G401 (cell line): ENCODE data around the gene URI1. TPM values are rescaled to one million over a fixed set of nuclear protein-coding genes. Genes with fewer than 3 reads are reported as not detected.

Experiments used
- DNase-seq: peaks from one replicate; pipeline ENCODE4 v3.0.0-alpha.2; 2015; ENCODE audit warnings: low spot score
- in situ Hi-C: cut with HindIII; loops from 2 replicates; pipeline ENCODE4 v1.10.0; 2016; ENCODE audit warnings: low sequenced_read_pairs, mixed read lengths
- total RNA-seq: library from RNA; depleted of rRNA; stranded (reverse); fragments of >200 nt; shearing (Covaris generic); gene quantifications from 2 replicates; pipeline ENCODE4 v1.2.3, GENCODE V29; 2014

Gene URI1
- total RNA-seq, 1 experiment from 2014 or later, result 56.5 TPM

DNA sequence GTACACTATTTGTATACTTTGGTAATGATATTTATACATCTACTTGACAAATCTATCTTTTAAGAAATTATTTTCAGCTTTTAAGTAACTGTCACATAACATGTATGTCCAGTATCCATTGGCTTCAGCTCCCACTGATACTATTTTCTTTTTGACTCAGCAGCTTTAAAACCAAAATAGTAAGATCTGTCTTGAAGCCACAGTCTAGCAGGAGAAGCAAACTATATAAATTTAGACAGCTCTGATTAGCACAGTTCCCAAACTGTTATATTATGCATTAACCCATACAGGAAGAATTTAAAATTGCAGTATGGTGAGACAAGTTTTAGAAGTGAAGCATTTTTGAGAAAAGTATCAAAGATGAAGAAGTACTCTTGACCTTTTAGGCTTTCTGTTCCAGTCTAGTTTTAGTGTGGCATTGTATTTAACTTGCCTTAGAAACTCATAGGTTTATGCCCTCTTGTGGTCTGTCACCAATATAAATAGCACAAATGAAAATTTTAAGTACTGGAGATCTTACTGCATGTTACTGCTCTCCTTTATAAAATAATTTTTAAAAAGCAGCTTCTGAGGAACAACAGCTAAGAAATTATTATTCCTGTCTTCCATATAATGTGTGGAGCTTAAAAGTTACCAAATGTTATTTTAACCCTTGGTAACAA lies 24.7 kb downstream of the URI1 start:
- in situ Hi-C loops, result no loop called here
- DNase-seq, result peak; percentile 42

DNA sequence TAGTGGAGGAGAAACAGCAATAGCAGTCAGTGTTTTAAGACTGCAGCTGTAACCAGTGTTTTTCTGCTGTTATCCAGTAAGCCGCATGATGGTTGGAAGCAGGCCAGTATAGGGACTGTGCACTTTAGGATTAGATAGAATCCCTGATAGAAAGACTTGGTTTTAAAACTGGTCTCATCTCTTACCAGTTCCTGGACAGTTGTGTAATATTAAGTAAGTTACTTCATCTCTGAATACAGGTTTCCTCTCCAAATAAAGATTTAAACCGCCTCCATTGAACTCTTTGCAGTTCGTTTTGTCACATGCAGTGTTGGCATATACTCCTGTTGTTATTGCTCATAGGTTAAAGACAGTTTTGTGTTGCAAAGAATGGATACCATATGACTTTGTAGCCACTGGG lies 25.6 kb downstream of the URI1 start:
- DNase-seq, result no peak
- in situ Hi-C loops, result no loop called here

DNA sequence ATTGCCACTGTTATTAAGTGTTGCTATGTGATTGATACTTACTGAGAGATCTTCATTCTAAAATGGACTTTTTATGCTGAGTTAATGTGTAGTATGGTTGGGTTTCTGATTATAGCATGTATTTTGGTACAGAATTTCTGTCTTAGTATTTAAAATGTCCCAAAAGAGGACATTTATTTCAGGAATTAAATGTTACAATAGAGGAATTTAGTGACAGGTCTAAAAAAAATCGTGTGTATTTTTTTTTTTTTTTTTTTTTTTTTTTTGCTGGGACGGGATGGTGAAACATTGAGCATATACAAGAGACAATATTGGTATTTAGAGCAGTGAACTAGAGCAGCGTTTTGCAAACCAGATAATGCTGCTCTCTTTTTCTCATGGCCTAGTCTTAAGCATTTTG lies 27.9 kb downstream of the URI1 start:
- in situ Hi-C loops, result no loop called here

DNA sequence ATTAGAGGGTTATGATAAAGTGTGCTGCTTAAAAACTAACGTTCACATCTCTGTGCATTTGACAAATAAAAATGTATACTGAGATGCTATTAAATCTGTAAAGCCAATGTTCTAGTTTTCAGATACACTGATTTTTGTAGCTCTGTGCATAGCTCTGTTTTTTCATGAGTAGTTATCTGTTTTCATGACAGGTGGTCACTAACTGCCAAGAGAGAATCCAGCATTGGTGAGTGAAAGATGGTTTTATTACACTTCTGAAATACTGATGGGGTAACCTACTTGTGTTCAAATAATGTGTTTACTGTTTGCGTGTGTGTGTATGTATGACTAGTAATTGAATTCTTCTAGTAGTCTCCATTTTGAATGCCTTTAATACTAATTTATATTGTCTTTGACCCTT lies 29.0 kb downstream of the URI1 start:
- no peak for DNase-seq
- in situ Hi-C loops, result no loop called here

More for the DNA sequence above, 27.9 kb downstream of the URI1 start:
- no peak for DNase-seq

DNA sequence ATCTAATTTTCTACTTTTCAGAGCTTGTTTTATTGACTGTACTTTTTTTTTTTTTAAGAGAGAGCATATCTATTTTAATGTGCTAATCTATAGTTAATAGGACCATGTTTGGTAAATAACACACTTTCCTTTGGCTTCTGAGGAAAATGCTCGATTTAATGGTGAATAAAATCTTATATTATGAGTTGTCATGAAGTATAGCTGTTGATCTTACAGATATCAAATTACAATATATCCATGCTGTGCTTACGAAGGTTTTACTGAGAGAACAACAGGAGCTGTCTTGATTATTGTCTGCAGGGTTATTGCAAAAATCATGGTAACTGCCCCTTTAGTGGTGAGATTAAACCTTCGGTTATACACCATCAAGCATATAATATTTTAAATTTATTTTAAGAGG lies 29.6 kb downstream of the URI1 start:
- no peak for DNase-seq
- in situ Hi-C loops, result no loop called here

DNA sequence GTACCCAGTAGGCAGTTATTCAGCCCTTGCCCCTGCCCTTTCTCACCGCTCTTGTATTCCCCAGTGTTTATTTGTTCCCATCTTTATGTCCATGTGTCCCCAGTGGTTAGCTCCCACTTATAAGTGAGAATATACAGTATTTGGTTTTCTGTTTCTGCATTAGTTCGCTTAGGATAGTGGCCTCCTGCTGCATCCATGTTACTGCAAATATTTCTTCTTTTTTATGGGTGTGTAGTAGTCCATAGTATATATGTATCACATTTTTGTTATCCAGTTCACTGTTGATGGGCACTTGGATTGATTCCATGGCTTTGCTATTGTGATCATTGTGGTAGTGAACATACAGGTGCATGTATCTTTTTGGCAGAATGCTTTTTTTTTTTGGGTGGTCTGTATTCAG lies 32.7 kb downstream of the URI1 start:
- no peak for DNase-seq
- in situ Hi-C loops, result no loop called here

DNA sequence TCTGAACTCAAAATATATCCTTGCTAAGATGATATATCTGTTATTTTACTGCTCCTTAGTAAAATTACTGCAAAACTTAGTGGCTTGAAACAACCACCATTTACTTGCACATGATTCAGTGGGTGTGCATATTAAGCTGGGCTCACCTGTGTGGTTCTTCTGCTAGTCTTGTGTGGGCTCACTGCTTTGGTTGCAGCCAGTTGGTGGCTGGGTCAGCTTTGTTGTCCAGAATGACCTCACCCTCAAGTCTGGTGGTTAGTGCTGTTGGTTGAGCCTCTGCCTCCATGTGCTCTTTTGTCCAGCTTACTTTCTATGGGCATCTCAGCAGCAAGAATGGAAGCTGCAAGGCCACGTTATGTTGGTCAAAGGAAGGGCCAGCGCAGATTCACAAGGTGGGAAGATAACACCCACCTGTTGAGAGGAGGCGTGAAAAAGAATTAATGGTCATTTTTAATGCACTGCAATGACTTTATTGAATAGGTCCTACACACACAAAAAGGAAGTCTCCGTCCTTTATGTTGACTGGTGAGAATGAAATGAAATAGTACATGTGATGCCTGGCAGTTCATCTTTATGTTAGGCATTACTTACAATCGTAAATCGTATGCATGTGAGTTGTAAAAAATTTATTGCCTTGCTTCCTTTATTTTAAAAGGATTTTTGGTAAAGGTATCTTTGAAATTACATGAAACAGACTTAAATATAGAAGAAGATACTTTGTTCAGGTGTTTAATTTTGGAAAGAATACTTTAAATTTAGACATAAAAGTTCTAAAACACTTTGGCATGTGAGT lies 34.3 kb downstream of the URI1 start:
- in situ Hi-C loops, result no loop called here
- DNase-seq, result no peak

DNA sequence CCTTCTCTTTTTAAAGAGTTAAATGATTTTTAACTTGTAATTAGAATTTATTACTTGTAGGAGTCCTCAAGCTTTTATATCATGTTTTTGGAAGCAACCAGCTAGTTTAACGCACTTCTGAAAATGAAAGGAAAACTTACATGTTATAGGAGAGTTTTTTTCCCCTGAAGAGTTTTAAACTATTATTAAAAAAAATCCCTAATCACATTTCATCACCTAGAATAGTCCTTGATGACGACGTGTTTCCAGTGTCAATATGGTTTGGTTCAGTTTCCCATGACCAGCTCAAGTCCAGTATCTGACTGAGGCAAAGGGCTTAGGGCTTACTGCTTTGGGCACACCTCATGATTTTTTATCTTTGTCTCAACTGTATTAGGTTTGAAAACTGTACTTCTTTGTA lies 36.0 kb downstream of the URI1 start:
- in situ Hi-C loops, result no loop called here
- DNase-seq, result no peak

DNA sequence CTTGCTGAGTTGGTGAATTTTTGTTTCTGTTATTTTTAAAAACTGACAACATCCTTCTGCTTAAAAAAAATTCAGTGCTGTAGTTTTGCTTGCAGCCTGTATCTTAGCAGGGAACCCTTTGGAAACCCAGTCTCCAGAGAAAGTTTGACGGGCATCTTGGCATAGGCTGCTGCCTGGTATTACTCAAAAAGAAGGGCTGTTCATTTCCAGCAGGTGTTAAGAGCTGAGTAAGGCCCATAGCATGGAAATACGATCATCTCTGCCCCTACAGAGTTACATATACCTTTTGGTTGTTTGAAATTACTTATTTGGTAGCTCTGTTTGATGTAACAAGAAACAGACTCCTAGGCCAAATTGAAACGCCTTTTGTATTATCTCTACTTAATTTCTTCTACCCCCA lies 41.5 kb downstream of the URI1 start:
- in situ Hi-C loops, result no loop called here
- DNase-seq, result peak; percentile 19

DNA sequence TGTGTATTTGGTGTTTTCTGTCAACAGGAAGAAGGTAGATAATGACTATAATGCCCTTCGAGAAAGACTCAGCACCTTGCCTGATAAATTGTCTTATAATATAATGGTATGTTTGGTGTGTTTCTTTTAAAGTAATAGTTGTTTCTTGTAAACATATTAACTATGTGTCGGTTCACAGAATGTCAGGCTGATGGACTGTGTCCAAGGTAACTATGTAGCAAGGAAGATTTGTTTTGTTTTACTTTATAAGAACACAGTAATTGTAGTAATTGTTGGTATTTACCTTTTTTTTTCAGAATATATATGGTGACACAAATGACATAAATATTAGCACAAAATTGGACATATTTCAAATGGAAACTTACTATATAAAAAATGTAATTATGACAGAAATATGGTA lies 43.2 kb downstream of the URI1 start:
- in situ Hi-C loops, result no loop called here

DNA sequence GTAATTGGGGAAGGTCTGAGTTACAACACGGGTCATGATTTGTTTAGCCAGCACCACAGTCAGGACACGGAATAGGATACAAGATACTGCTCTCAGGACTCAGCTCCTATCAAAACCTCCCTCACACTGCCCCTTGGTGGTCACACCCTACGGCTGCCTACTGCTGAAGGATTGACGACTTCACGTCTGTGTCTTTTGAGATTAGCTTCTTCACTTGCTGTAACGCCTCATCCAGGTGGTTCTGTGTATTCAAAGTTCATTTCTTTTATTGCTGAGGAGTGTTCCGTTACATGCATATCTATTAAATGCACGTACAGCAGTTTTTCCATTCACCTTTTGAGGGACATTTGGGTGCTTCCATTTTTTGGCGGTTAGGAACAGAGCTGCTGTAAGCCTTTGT lies 46.3 kb downstream of the URI1 start:
- in situ Hi-C loops, result no loop called here
- DNase-seq, result no peak

More for the DNA sequence above, 43.2 kb downstream of the URI1 start:
- no peak for DNase-seq

DNA sequence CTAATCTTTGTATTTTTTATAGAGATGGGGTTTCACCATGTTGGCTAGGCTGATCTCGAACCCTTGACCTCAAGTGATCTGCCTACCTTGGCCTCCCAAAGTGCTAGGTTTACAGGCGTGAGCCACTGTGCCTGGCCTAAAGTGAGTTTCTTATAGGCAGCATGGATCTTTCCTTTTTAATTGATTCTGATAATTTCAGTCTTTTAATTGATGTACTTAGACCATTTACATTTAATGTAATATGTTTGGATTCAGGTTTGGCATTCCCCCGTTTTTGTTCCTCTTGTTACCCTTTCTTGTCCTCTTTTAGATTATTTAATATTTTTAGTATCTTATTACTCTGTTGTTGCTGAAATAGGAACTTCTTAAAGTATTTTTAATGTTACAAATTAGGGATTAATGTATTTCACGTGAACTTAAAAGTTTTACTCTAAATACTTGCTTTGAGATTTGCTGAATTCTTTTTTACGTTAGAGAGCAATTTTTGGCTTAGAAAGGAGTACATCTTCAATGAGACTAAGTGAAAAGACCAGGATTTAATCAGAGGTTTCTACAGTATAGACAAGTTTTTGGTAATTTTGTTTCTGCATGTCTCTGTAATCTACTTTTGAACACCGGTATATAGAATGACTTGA lies 50.3 kb downstream of the URI1 start:
- no peak for DNase-seq
- in situ Hi-C loops, result no loop called here

DNA sequence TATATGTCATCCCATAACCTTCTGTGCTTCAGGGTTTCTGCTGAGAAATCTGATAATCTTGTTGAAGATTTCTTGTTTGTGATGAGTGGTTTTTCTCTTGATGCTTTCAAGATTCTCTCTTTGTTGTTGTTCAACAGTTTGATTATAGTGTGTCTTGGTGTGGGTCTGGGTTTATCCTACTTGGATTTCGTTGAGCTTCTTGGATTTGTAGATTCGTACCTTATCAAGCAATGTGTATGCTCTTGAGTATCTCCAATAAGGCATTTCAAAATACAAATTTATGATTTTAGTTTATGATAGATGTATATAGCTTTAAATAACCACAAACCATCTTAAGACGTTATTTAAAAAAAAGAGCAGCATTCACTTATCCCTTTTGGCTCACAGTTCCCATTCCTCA lies 57.5 kb downstream of the URI1 start:
- no peak for DNase-seq
- in situ Hi-C loops, result no loop called here

DNA sequence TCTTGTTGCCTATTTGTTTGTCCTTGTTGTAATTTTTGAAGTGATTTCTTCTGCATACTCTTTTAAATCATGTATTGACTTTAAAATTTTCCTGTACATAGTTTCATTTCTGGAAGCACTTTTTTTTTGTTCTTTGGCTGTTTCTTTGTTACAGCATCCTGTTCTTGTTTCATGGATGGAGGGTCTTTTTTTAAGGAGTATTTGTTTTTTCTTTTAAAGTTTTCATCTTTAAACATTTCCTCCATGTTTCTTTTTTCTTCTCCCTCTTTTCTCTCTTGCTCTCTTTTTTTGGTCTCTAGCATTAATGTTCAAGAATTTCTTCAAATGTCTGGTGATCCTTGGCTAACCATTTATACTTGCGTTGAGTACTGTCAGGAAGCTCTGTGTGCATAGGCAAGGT lies 58.8 kb downstream of the URI1 start:
- no peak for DNase-seq
- in situ Hi-C loops, result no loop called here

DNA sequence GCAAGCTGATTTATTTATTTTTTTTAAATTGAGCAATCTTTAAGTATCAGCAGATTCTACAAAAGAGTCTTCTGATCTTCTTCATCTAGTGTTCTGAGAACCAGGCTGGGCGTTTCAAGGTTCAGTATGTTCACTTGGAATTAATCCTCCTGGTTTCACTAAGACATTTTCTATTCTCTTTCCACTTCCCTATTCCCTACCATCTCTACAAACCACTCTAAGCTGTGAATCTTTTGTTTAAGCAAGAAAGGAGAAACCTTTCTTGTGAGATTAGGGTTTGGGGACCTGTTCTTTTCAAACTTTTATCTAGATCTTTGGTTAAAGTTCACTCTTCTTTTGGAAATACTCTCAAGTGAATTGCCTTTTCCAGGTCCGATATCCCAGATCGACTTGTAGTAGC lies 59.3 kb downstream of the URI1 start:
- DNase-seq, result no peak
- in situ Hi-C loops, result no loop called here

DNA sequence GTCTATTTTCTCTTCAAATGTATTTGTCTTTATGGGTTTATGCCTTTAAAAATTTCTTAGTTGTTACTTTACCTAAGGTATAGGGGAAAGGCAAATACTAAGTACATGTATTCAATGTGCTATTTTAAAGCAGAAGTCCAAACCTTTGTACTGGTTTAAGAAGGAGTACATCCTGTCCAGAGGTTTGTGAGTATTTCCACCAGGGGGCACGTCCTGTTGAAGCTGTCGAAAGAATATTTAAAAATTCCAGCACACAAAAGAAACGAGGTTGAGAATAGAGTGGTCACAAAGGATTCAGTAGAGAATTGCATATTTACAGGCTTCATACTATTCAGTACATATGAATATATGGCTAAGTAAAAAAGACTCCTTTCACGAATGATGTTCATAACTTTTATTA lies 59.8 kb downstream of the URI1 start:
- DNase-seq, result no peak
- in situ Hi-C loops, result no loop called here

DNA sequence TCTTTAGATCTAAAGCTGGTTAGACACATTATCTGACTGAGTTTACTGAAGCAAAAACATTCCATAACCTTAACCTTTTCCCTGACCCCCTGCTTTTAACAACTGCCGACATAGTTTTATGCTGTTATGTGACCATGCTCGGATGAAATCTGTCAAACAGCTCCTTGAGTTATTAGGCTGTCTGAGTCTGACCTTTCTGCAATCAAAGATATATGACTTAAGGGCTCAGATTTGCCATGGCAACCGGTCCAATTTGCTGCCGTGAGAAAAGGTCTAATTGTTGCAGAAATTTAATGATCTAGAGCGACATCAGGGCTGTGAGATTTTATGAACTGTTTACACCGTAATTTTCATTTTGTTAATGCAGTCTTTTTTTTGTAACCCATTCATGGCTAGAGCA lies 61.8 kb downstream of the URI1 start:
- no peak for DNase-seq
- in situ Hi-C loops, result no loop called here

DNA sequence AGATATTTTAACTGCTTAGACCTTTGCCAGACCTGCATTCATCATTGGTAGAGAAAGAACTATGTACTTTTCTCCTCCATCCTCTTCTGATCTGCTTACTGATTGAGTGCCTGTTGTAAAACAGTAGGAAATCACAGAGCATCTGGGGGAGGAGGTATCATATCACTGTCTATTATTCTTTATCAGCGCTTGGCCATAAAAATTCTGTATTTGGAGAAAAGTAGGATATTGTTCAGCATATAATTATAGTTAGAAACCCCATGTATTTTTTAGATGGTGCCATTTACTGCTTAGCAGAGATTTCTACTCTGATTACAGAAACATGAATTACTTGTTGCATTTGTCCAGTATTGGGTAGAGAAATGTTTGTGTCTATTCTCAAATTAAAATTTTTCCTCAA lies 62.4 kb downstream of the URI1 start:
- DNase-seq, result no peak
- in situ Hi-C loops, result no loop called here

DNA sequence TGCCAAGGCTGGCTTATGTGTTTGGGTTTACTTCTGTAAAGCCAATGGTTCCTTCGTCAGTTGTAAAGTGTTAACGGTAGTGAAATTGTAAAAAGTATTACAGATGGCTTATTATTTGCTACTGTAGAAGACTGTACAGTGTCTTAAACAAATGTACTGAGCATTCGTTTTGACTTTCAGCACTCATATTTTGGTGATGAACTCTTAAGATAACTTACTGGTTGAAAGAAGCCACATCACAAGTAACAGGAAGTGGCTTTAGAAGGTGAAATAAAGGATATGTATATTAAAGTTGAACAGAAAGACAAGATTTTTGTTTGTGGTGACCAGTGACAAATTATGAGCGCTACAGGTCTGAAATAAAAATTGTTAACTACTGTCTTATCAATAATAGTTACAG lies 64.2 kb downstream of the URI1 start:
- in situ Hi-C loops, result no loop called here
- DNase-seq, result no peak

DNA sequence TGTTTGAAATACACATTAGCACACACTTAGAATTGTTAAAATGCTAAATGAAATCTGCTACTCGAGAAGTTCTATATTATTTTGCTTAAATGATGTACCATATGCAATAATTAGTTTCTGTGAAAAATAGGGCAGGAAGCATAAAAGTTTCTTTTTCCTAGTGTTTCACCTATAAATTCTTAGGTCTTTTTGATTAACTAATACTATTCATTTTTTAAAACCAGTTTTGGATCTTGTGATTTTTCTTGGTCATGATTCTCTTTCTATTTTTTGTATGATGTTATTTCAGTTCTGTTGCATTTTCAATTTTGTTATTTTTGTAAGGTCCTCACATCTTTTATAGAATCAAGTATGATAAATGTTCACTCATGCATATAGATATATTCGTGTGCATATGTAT lies 66.1 kb downstream of the URI1 start:
- in situ Hi-C loops, result no loop called here
- DNase-seq, result no peak

DNA sequence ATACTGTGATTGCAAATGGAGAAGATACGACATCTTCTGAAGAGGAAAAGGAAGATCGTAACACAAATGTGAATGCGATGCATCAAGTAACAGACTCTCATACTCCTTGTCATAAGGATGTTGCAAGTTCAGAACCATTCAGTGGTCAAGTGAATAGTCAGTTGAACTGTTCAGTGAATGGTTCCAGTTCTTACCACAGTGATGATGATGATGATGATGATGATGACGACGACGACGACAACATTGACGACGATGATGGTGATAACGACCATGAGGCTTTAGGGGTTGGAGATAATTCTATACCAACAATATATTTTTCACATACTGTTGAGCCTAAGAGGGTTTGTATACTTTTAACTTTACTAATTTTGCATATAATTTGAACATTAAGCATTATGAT lies 67.0 kb downstream of the URI1 start:
- no peak for DNase-seq
- in situ Hi-C loops, result no loop called here
